H54 (cell line): ENCODE results near the gene TMEM144.
A peak's percentile ranks its signal among the peaks of the same experiment; 100 is the strongest.
"Not testable (repeated sequence)": the region's sequence is repeated elsewhere in the genome, so short reads cannot be mapped to it uniquely, and the experiment has no call there.

ENCODE experiments used
- DNase-seq: peaks from one replicate; pipeline ENCODE4 v3.0.0; 2011; ENCODE audit warnings: low spot score, mixed read lengths; ENCODE audit not compliant: insufficient read length
- FAIRE-seq: peaks from 3 replicates; lab custom pipeline; 2011; peaks lifted over from hg19 to GRCh38; lab: Jason Lieb, UNC
- POLR2A ChIP-seq: IDR thresholded peaks from 2 replicates; pipeline ENCODE4 v1.6.1; 2011; ENCODE audit warnings: low read depth, mild to moderate bottlenecking, low read length

TMEM144 gene

DNA sequence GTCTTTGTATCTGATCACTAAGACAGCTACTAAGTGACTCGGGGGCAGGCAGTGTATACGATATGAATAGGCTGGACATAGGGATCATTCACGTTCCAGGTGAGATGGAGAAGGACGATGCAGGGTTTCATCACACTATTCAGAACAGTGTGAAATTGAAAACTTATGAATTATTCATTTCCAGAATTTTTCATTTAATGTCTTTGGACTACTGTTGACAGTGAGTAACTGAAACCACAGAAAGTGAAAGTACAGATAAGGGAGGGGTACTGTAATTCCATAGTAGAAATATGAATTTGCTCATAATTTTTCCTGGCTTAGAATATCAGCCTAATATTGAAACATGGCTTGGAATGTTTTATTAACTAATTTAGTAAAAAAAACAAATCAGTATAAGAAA is 24.4 kb downstream of the TMEM144 start:
- FAIRE-seq (no peak), DNase-seq (no peak)
- no peak for TF ChIP-seq POLR2A

- FAIRE-seq (no peak), DNase-seq (no peak)
- TF ChIP-seq POLR2A = no peak
Observed at GRCh38 chr4:158236304-158237030, 26.2 kb downstream of the TMEM144 start.

GRCh38 chr4:158238575-158238974 is 28.3 kb downstream of the TMEM144 start:
- TF ChIP-seq POLR2A = no peak
- FAIRE-seq = no peak
- no peak for DNase-seq

DNA sequence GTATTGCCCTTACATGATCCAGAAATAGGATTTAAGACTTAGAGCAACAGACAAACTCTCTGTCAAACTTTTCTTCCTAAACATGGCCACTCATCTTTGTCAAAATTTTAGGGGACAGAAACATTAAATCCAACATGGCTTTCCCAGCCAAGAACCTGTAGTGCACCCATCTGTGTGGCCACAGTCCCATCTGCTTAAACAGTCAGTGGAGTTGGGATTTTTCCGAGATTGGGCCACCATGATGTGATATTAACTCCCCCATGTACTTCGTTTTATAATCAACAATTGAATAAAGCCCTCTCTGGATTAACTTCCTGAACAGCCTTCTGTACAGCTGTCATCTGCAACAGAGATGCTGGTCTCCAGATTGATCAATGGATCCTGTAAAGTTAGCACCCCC is 28.9 kb downstream of the TMEM144 start:
- no peak for TF ChIP-seq POLR2A
- FAIRE-seq (no peak), DNase-seq (no peak)

- FAIRE-seq (no peak), DNase-seq (no peak)
- no peak for TF ChIP-seq POLR2A
Observed at GRCh38 chr4:158243071-158243470, 32.8 kb downstream of the TMEM144 start.

GRCh38 chr4:158250321-158250720 is 40.0 kb downstream of the TMEM144 start:
- no peak for FAIRE-seq
- DNase-seq = no peak
- no peak for TF ChIP-seq POLR2A

- DNase-seq = peak; percentile 9
- peak; percentile 15 for FAIRE-seq
- no peak for TF ChIP-seq POLR2A
Observed at GRCh38 chr4:158253350-158253980, 43.2 kb downstream of the TMEM144 start.

DNA sequence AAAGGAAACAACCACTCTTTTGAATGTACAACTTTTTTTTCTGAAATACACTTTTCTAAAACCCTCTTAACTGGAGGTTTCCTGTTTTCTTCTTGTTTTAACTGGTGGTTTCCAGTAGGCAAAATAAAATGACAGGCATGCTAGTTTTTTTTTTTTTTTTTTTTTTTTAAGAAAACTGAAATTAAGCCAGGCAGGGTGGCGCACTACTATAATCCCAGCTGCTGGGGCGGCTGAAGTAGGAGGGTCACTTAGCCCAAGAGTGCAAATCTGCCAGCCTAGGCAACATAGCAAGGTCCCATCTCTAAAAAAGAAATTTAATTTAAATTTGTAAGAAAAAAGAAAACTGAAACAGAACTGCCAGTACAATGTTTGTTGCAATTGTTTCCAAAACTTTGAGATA is 44.0 kb downstream of the TMEM144 start:
- FAIRE-seq (no peak), DNase-seq (no peak)
- no peak for TF ChIP-seq POLR2A

GRCh38 chr4:158255727-158256324 is 45.5 kb downstream of the TMEM144 start:
- DNase-seq (no peak), FAIRE-seq (peak; percentile 41)
- no peak for TF ChIP-seq POLR2A

DNA sequence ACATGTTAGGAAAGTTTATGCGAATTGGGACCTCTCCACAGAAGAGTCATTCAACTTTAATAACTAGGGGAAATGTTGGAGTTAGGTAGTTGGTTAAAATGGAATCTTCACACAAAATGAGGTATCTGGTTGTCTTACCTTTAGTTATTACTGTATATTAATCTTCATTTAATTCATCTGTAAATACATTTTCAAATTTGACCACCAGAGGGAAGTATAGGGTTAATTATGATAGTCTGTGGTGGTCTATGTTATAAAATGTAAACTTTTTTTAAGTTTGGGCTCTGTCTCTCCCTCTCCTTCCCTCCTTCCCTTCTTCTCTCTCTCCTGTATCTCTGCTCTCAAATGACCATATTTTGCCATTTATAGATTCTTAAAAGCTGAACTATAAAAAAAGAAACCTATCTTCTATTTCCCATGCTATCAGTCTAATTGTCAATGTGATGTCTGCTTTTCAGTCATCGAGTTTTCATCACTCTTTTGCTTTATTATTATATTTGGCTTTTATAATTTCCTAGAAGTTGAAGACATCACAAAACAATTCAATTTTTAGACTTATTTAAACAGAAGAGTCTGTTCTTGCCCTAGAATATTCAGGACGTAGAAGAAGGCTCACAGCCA is 49.8 kb downstream of the TMEM144 start:
- FAIRE-seq = no peak
- no peak for TF ChIP-seq POLR2A
- no peak for DNase-seq

- TF ChIP-seq POLR2A = no peak
- no peak for FAIRE-seq
Observed at GRCh38 chr4:158261480-158261879, 51.2 kb downstream of the TMEM144 start.

DNA sequence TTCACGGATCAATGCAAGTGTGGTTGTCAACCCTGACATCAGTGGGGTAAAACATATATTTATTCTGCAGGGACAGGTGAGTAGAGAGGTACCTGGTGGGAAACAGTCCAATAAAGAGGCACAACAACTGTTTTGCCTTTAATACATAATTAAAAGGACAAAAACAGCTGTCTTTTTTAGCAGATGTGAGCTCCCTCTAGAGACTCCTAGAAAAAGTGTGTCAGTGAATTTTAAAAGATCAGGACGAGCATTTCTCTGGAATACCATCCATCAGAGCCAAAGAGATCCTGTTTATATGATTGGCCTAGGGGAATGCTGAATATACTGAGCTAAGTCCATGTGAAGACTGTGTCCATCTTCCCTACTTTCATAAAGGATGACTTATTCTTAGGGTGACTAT is 58.3 kb downstream of the TMEM144 start:
- TF ChIP-seq POLR2A = no peak
- no peak for FAIRE-seq
- no peak for DNase-seq

More at GRCh38 chr4:158261480-158261879, 51.2 kb downstream of the TMEM144 start:
- DNase-seq = no peak

DNA sequence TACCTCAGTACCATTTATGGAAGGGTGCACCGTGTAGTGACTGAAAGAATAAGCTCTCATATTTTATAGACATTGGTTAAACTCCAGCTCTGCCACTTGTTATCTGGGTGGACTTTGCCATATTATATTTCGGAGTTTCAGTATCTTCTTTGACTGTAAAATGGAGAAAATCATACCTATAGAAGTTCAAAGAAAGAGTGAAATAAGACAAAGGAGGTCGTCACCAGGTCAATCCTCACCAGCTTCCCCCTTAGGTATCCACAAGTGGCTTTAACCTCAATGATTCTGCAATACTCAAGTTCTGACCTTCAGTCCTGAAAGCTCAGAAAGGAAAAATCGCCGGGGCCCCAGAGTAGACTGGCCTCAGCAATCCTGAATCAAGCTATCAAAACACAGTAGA is 64.3 kb downstream of the TMEM144 start:
- no peak for TF ChIP-seq POLR2A
- DNase-seq = no peak
- FAIRE-seq = no peak

DNA sequence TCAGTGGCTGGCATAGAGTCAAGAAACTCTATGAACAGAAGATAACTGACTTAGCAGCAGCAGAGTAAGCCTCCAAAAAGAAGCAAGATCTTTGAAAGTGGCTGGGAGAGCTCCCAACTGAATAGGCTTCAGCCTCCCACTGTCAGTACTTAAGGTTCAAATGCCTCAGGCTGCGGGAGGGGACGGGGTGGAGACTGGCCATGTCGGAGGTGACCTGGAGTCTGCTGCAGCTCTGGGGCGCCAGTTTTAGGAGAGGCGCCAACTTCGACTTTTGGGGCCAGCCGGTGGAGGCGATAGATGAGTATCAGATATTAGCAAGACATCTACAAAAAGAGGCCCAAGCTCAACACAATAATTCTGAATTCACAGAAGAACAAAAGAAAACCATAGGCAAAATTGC is 67.3 kb downstream of the TMEM144 start:
- no peak for FAIRE-seq
- no peak for TF ChIP-seq POLR2A
- DNase-seq = no peak

DNA sequence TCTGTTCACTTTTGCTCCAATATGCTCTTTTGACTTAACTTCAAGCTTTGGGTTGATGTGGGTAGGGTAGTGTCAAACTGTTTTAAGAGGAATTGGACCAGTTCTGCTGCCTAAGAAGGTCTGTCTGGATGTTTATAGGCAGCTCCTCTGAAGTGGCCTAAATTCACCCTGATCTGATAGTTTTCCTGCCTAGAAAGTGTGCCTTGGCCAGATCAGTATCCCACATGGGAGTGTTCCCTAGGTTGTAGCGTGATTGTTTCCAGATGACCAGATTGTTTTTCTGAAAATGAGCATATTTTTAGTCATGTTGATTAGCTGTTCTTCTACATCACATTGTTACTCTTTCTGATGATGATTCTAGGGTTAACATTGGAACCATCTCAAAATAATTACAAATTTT is 68.8 kb downstream of the TMEM144 start:
- not testable (repeated sequence) for FAIRE-seq, DNase-seq
